RPMI7951 (cell line): ENCODE data around the gene SLAIN2. TPM values are rescaled to one million over a fixed set of nuclear protein-coding genes. Genes with fewer than 3 reads are reported as not detected.
"Not testable (repeated sequence)": the region's sequence is repeated elsewhere in the genome, so short reads cannot be mapped to it uniquely, and the experiment has no call there.

ENCODE experiments used
- DNase-seq: peaks from one replicate; pipeline ENCODE4 v3.0.0-alpha.2; 2012; ENCODE audit warnings: low read depth
- total RNA-seq: library from RNA; depleted of rRNA; stranded (reverse); fragments of >200 nt; shearing (Covaris generic); gene quantifications from 2 replicates; pipeline ENCODE4 v1.2.3, GENCODE V29; 2014; rRNA removed

Gene SLAIN2
- total RNA-seq, 1 experiment from 2014 or later: 68.0 TPM

DNA sequence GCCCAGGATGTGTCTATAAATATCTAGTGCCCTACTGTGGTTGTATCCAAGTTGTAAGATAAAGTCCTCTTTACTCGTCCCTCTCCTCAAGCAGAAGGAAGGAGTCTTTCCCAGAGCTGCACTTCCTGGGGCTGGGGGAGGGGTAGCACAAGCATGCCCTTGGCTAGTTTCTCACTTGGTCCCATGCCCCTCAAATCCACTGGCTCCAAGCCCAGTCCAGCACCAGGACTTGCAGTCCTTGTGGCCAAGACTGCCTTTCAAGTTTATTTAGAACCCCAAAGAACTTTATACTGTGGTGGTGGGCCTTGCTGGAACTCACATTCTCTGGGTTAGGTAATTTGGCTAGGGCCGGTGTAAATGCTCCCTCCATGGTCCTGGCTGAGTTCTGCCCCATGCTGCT, 98.7 kb downstream of the SLAIN2 start:
- DNase-seq: peak; percentile 3

DNA sequence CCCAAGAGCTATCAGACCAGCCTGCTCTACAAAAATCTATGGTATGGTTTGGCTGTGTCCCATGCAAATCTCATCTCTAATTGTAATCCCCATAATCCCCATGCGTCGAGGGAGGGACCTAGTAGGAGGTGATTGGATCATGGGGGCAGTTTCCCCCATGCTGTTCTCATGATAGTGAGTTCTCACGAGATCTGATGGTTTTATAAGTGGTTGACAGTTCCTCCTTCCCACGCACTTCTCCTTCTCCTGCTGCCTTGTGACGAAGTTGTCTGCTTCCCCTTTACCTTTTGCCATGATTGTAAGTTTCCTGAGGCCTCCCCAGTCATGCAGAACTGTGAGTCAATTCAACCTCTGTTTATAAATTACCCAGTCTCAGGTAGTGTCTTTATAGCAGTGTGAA, 99.6 kb downstream of the SLAIN2 start:
- DNase-seq: not testable (repeated sequence)

DNA sequence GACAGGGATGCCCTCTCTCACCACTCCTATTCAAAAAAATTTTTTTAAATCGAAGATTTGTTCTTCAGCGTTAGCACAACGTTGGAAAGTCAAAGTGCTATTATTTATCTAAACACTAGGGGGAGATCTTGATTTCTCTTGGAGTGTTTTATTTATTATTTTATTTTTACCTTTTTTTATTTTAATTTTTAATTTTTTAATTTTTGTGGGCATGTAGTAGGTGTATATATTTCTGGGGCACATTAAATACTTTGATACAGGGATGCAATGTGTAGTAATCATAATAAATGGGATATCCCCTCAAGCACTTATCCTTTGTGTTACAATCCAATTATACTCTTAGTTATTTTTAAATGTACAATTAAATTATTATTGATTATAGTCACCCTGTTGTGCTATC, 104.4 kb downstream of the SLAIN2 start:
- DNase-seq: peak; percentile 14

- no peak for DNase-seq
These were observed 105.3 kb downstream of the SLAIN2 start for GRCh38 chr4:48446642-48447041.

- DNase-seq: no peak
These were observed 107.8 kb downstream of the SLAIN2 start for GRCh38 chr4:48449151-48449550.

DNA sequence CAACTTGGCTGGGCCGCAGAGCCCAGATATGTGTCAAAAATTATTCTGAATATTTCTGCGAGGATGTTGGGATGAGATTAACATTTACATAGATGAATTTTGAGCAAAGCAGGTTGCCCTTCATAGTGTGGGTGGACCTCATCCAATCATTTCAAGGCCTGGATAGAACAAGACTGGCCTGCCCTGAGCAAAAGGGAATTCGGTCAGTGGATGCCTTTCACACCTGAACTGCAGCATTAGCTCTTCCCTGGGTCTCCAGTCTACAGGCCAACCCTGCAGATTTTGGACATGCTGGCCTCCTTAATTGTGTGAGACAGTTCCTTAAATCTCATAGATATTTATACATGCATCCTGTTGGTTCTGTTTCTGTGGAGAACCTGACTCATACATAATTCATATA, 109.4 kb downstream of the SLAIN2 start:
- DNase-seq: no peak

GRCh38 chr4:48451656-48452055, 110.3 kb downstream of the SLAIN2 start:
- not testable (repeated sequence) for DNase-seq

GRCh38 chr4:48454591-48454990, 113.3 kb downstream of the SLAIN2 start:
- DNase-seq: no peak

DNA sequence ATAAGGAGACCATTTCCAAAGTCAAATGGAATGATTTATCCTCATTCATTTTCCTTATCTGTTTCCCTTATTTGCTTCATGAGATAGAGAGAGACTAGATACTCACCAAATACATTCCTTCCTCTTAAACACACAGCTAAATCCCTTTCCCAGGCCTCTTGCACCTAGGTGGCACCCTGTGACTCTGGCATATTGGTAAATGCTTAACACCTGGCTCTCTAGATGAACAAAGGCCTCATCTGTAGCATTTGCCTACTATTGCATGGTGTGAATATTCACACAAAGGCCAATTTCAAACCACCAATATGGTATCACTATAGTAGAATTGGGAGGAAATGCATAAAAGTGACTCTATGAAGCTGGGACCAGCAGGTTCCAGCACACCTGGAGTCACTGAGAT, 119.7 kb downstream of the SLAIN2 start:
- no peak for DNase-seq

DNA sequence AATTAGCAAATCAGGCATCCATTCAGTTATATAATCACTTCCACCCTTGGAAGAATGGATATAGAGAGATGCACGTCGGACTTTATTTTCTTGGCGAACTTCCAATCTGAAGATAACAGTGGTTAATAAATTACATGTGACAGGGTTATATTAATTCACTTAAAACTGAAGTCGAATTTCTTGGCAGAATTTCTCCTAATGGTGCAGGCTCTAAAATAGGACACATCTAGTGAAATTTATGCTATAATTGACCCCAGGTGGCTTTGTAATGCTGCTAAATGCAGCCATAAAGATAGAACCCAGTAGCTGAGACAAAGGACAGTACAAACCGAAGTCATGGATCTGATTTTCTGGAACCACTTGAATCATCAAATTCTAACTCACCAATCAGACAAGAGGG, 121.0 kb downstream of the SLAIN2 start:
- DNase-seq: no peak

DNA sequence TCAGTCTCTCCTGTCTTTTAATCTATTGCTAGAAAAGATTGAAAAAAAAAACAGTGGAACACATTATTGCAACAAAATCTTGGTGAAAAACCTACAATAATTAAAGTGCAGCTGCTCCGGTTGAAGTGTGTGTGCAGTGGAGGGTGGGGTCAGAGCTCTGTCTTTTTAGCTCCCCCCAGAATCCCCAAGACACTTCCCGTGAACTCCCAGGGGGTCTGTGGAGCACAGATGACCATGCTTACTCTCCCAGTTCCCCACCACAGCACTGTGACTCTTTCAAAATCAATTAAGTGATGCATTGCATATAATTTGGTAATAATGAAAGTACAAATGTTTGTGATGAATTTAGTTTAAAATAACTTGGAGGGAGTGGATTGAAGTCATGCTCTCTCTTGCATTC, 126.1 kb downstream of the SLAIN2 start:
- no peak for DNase-seq

GRCh38 chr4:48467891-48468290, 126.6 kb downstream of the SLAIN2 start:
- DNase-seq: no peak

DNA sequence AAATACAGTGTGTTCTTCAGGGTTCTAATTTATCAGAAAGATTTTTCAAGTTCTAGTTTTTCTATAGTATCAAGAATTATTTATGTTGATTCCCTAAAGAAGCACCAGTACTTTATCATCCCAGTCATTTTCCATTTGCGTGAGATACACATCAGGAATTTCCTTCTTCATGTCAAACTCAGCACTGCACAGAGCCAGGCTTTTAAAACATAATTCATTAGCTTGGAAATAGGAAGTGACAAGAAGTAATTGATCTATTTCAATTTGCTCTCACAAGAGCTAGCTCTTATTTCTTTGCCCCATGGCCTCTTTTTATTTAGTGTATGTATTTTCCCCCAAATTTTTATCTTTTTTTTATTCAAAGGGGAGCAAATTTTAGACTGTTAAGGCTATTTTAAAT, 128.8 kb downstream of the SLAIN2 start:
- no peak for DNase-seq

DNA sequence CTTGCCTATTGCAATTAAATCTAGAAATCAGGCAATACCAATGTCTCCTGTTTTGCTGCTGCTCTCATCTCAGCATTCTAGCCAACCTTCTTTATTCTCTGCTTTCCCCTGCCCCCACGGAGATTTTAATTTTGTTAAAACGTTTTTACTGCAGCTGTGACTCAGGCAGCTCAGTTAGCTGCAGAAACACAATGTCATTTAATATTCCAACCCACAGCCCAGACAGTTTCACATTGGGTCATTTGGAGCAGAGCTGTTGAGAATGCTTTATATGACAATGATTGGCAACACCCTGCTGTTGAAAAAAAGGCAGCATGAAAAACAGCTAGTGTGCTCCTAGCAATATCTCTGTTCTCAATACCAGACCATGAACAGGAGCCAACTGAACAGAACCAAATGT, 129.2 kb downstream of the SLAIN2 start:
- no peak for DNase-seq

DNA sequence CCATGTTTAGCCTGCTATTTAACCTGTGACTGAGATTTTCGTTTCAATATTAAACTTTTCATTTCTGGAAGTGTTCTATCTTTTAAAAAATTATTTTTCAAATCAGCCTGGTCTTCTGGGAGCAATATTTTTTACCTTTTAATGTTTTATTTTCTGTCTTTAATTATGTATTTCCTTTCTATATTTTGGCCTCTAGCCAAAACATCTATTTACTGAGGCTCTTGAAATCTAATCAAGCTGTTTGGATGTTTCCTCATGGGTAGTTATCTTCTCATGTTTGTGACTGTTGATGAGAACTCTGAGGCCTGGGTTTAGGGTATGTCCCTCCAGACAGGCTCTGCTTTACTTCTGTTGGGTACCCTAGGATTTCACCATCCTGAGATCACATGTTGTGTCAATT, 131.5 kb downstream of the SLAIN2 start:
- DNase-seq: no peak

DNA sequence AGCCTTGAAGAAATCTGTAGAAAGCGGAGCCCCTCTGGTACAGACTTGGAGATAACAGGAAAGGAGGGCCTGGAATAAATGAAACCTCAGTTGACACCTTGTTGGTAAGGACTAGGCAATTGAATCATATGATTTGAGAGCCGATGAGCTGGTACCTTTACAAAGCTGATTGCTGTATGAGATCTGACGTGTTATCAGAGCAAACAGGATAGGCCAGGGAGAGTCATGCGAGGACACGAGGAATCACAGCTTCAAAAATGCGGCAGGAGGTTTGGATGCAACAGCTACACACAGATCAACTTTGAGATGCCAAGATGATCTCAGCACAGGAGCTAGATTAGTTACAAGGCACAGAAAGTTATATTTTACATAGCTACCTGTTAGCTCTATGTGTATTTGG, 134.4 kb downstream of the SLAIN2 start:
- DNase-seq: no peak

Other genes starting within 250 kb of the SLAIN2 start
- gene TXK, start 207.3 kb upstream of the SLAIN2 start, total RNA-seq: 2.3 and 2.5 TPM in 2 replicates
- gene TEC, start 71.7 kb upstream of the SLAIN2 start, total RNA-seq: 3.6 and 3.8 TPM in 2 replicates
- 0.49 and 0.96 TPM in 2 replicates for gene SLC10A4, start 141.8 kb downstream of the SLAIN2 start, total RNA-seq
- gene ZAR1, start 148.7 kb downstream of the SLAIN2 start, total RNA-seq: 0.12 TPM in 1 of 2 replicates, not detected in the other